HG03460 (cell line): ENCODE data around the gene NSUN5.
A peak's percentile ranks its signal among the peaks of the same experiment; 100 is the strongest.
"Not testable (repeated sequence)": the region's sequence is repeated elsewhere in the genome, so short reads cannot be mapped to it uniquely, and the experiment has no call there.

Experiments
- ATAC-seq: cut with Tn5 transposase; IDR thresholded peaks from one replicate; pipeline ENCODE4 v1.9.1; 2021; ENCODE audit not compliant: unreplicated experiment

NSUN5 gene

DNA sequence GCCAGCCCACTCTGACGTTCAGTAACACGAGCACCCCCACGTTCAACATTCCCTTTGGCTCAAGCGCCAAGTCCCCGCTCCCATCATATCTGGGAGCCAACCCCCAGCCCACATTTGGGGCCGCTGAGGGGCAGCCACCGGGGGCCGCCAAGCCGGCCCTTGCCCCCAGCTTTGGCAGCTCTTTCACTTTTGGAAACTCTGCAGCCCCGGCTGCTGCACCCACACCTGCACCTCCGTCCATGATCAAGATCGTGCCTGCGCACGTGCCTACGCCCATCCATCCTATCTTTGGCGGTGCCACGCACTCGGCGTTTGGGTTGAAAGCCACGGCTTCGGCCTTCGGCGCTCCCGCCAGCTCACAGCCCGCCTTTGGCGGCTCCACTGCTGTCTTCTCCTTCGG is 10.9 kb downstream of the NSUN5 start:
- not testable (repeated sequence) for ATAC-seq

DNA sequence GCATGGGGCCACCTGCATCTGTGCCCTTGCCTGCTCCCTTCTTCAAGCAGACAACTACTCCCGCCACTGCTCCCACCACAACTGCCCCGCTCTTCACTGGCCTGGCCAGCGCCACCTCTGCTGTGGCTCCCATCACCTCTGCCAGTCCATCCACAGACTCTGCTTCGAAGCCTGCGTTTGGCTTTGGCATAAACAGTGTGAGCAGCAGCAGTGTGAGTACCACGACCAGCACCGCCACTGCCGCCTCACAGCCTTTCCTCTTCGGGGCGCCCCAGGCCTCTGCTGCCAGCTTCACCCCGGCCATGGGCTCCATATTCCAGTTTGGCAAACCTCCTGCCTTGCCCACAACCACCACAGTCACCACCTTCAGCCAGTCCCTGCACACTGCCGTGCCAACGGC is 11.4 kb downstream of the NSUN5 start:
- not testable (repeated sequence) for ATAC-seq

- not testable (repeated sequence) for ATAC-seq
These were observed 31.4 kb downstream of the NSUN5 start for GRCh38 chr7:73277210-73277609.

DNA sequence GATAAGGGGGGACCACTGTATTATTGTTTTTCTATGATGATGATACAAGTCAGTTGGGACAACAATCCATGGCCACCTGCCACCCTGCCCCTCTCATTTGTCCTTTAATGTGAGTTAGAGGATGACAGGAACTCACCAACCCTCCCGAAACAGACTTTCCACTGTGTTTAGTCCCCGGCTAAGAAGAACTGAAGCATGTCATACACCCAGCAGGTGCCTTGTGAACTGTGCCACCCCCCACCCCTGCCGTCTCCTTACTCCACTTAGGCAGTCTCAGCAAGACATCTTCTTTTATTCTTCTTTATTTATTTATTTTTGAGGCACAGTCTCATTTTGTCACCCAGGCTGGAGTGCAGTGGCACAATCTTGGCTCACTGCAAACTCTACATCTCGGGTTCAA is 40.8 kb downstream of the NSUN5 start:
- ATAC-seq, result not testable (repeated sequence)

- ATAC-seq, result peak; percentile 81
These were observed 41.8 kb downstream of the NSUN5 start for GRCh38 chr7:73266719-73267368.

GRCh38 chr7:73262416-73262815 is 46.2 kb downstream of the NSUN5 start:
- ATAC-seq, result not testable (repeated sequence)
